GM23248 (cell line): Measurements from ENCODE around the gene GRHPR. TPM values are rescaled to one million over a fixed set of nuclear protein-coding genes. Genes with fewer than 3 reads are reported as not detected.

ENCODE experiments used
- DNase-seq: peaks from one replicate; pipeline ENCODE4 v3.0.0-alpha.2; 2015
- H2AFZ ChIP-seq: fragments of 200-600 bp; sonication (generic); 2 replicates; pipeline ENCODE4 v1.6.1; 2016; ENCODE audit warnings: antibody characterized with exemption
- H3F3A ChIP-seq: fragments of 200-600 bp; sonication (generic); 2 replicates; pipeline ENCODE4 v1.6.1; 2016; ENCODE audit warnings: mild to moderate bottlenecking, antibody characterized with exemption, mixed run types; ENCODE audit not compliant: insufficient read depth
- H3K27ac ChIP-seq: fragments of 200-600 bp; sonication (generic); 2 replicates; pipeline ENCODE4 v1.5.1; 2016; ENCODE audit warnings: mild to moderate bottlenecking
- H3K27me3 ChIP-seq: fragments of 200-600 bp; sonication (generic); replicated peaks from 2 replicates; pipeline ENCODE4 v1.6.1; 2016; ENCODE audit warnings: mild to moderate bottlenecking; ENCODE audit not compliant: insufficient read depth
- H3K36me3 ChIP-seq: fragments of 200-600 bp; sonication (generic); 2 replicates; pipeline ENCODE4 v1.6.1; 2016; ENCODE audit warnings: low read depth, mild to moderate bottlenecking
- H3K4me1 ChIP-seq: fragments of 200-600 bp; sonication (generic); 2 replicates; pipeline ENCODE4 v1.6.1; 2016; ENCODE audit warnings: mild to moderate bottlenecking; ENCODE audit not compliant: insufficient read depth
- H3K4me2 ChIP-seq: fragments of 200-600 bp; sonication (generic); one replicate; pipeline ENCODE4 v1.6.1; 2016; ENCODE audit warnings: mild to moderate bottlenecking; ENCODE audit not compliant: unreplicated experiment
- H3K4me3 ChIP-seq: fragments of 200-600 bp; sonication (generic); 2 replicates; pipeline ENCODE4 v1.5.1; 2016; ENCODE audit warnings: mild to moderate bottlenecking
- H3K79me2 ChIP-seq: fragments of 200-600 bp; sonication (generic); 2 replicates; pipeline ENCODE4 v1.6.1; 2016; ENCODE audit warnings: mild to moderate bottlenecking; ENCODE audit not compliant: insufficient read depth
- H3K9ac ChIP-seq: fragments of 200-600 bp; sonication (generic); 2 replicates; pipeline ENCODE4 v1.6.1; 2016; ENCODE audit warnings: mild to moderate bottlenecking
- H3K9me2 ChIP-seq: fragments of 200-600 bp; sonication (generic); 2 replicates; pipeline ENCODE4 v1.6.1; 2016; ENCODE audit warnings: mixed run types, mild to moderate bottlenecking, moderate library complexity; ENCODE audit not compliant: insufficient read depth
- H3K9me3 ChIP-seq: fragments of 200-600 bp; sonication (generic); one replicate; pipeline ENCODE4 v1.6.1; 2017; ENCODE audit warnings: low read depth
- H4K20me1 ChIP-seq: fragments of 200-600 bp; sonication (generic); 2 replicates; pipeline ENCODE4 v1.6.0; 2016; ENCODE audit not compliant: insufficient read depth
- EZH2 ChIP-seq: fragments of 200-600 bp; sonication (generic); IDR thresholded peaks from 2 replicates; pipeline ENCODE4 v1.6.1; 2018; ENCODE audit warnings: antibody characterized with exemption, mild to moderate bottlenecking; ENCODE audit not compliant: insufficient read depth, poor library complexity, severe bottlenecking
- EZH2phosphoT487 ChIP-seq: fragments of 200-600 bp; sonication (generic); IDR thresholded peaks from 2 replicates; pipeline ENCODE4 v1.6.1; 2018; ENCODE audit warnings: antibody characterized with exemption, moderate library complexity, mild to moderate bottlenecking, low read depth; ENCODE audit not compliant: insufficient read depth
- WGBS, 2 experiments: methylation state at CpG; one replicate each; pipeline ENCODE4 v1.1.6; 2015 to 2017; ENCODE audit warnings: low lambda C conversion rate in 2 of 2, low coverage in 1 of 2; ENCODE audit errors: missing lambda C conversion rate in 2 of 2; 5-methylcytosine and 5-hydroxymethylcytosine counted together
- in situ Hi-C: fragments of 300-500 bp; cut with MboI; formaldehyde crosslinking; loops from 2 replicates; pipeline ENCODE4 v1.15.0; 2020
- polyA plus RNA-seq: library from polyadenylated mRNA; unstranded; fragments of >200 nt; fragmentation: Nextera tagmentation; extraction: Ambion mirVana; gene quantifications from 2 replicates; pipeline ENCODE4 v1.2.1, GENCODE V29; 2016
- total RNA-seq: library from RNA; depleted of rRNA; stranded (reverse); fragments of >200 nt; shearing (Covaris generic); gene quantifications from 2 replicates; pipeline ENCODE4 v1.2.3, GENCODE V29; 2014

The GRHPR gene
- total and polyA plus RNA-seq, 2 experiments from 2014 or later: 124 to 146 TPM

GRCh38 chr9:37381094-37381741, 41.3 kb upstream of the GRHPR start:
- in situ Hi-C loops: no loop called here
- Histone ChIP-seq H3K9me2 (no peaks in the 10 kb centered on the region), H3K36me3 (no peaks in the 10 kb centered on the region), H3K27ac (no peak overlapping the region), H3K9me3 (no peaks in the 10 kb centered on the region), H3K4me2 (no peak overlapping the region), H3K4me3 (no peak overlapping the region), H3K9ac (no peak overlapping the region), H4K20me1 (no peaks in the 10 kb centered on the region), H3K4me1 (no peaks in the 10 kb centered on the region), H3K27me3 (peaks cover 11% of the 10 kb centered on the region), H2AFZ (no peak overlapping the region), H3F3A (no peaks in the 10 kb centered on the region), H3K79me2 (no peaks in the 10 kb centered on the region)
- no peak for DNase-seq
- WGBS, 2 experiments: 72 to 77% methylated on average over 11 of the region's 11 CpGs
- TF ChIP-seq EZH2phosphoT487: no peak
- TF ChIP-seq EZH2: no peak

- no peaks in the 10 kb centered on the region for H4K20me1 ChIP-seq
- H3K4me1 ChIP-seq: no peaks in the 10 kb centered on the region
- WGBS, 2 experiments: 60 to 70% methylated on average over 14 of the region's 14 CpGs
- H3K9me2 ChIP-seq: no peaks in the 10 kb centered on the region
- no peaks in the 10 kb centered on the region for H3K79me2 ChIP-seq
- H3F3A ChIP-seq: no peaks in the 10 kb centered on the region
- no peak overlapping the region for H3K4me3 ChIP-seq
- DNase-seq: no peak
- H2AFZ ChIP-seq: no peak overlapping the region
- no peak overlapping the region for H3K27ac ChIP-seq
- H3K9me3 ChIP-seq: no peaks in the 10 kb centered on the region
- TF ChIP-seq EZH2 (no peak), EZH2phosphoT487 (no peak)
- H3K4me2 ChIP-seq: no peak overlapping the region
- H3K9ac ChIP-seq: no peak overlapping the region
- H3K36me3 ChIP-seq: no peaks in the 10 kb centered on the region
- H3K27me3 ChIP-seq: peaks cover 8% of the 10 kb centered on the region
- in situ Hi-C loops: no loop called here
These were observed 40.1 kb upstream of the GRHPR start for GRCh38 chr9:37382161-37382981.

- Histone ChIP-seq H3K9me3 (no peaks in the 10 kb centered on the region), H2AFZ (no peak overlapping the region), H3K36me3 (no peaks in the 10 kb centered on the region), H3K4me2 (no peak overlapping the region), H3K27ac (no peak overlapping the region), H3K9ac (no peak overlapping the region), H3F3A (no peaks in the 10 kb centered on the region), H4K20me1 (no peaks in the 10 kb centered on the region), H3K9me2 (no peaks in the 10 kb centered on the region), H3K4me3 (no peak overlapping the region), H3K4me1 (no peaks in the 10 kb centered on the region), H3K79me2 (no peaks in the 10 kb centered on the region), H3K27me3 (peaks cover 5% of the 10 kb centered on the region)
- no peak for DNase-seq
- in situ Hi-C loops: no loop called here
- TF ChIP-seq EZH2phosphoT487 (no peak), EZH2 (no peak)
- 30 to 34% methylated on average over 5 of the region's 5 CpGs for WGBS, 2 experiments
These were observed 39.5 kb upstream of the GRHPR start for GRCh38 chr9:37382982-37383357.

- no peaks in the 10 kb centered on the region for H4K20me1 ChIP-seq
- no peaks in the 10 kb centered on the region for H3K36me3 ChIP-seq
- no peaks in the 10 kb centered on the region for H3F3A ChIP-seq
- H3K79me2 ChIP-seq: no peaks in the 10 kb centered on the region
- no peak overlapping the region for H3K27ac ChIP-seq
- H3K4me2 ChIP-seq: no peak overlapping the region
- H3K9ac ChIP-seq: no peak overlapping the region
- DNase-seq: no peak
- H3K9me2 ChIP-seq: no peaks in the 10 kb centered on the region
- no peak for TF ChIP-seq EZH2
- no peak for TF ChIP-seq EZH2phosphoT487
- in situ Hi-C loops: no loop called here
- no peaks in the 10 kb centered on the region for H3K4me1 ChIP-seq
- H3K4me3 ChIP-seq: no peak overlapping the region
- no peak overlapping the region for H2AFZ ChIP-seq
- peaks cover 1% of the 10 kb centered on the region; the same call in 1 of the 2 replicates for H3K27me3 ChIP-seq
- WGBS, 2 experiments: 39 to 44% methylated on average over 6 of the region's 6 CpGs
- H3K9me3 ChIP-seq: no peaks in the 10 kb centered on the region
These were observed 39.1 kb upstream of the GRHPR start for GRCh38 chr9:37383393-37383792.
